ENCODE results near the gene PLEKHG5.

The PLEKHG5 gene

GRCh38 chr1:6519935-6520671 is 28.6 kb upstream of the PLEKHG5 start:
- peak; percentile 95 for DNase-seq (ENCODE audit: low read depth)
- TF ChIP-seq MYC (IDR thresholded peaks at IDR 0.05; ENCODE audit: low read depth, low read length), result 0 out of 2 replicates have a peak, but pooled peaks have one; percentile 4
- TF ChIP-seq, protein P1, sequence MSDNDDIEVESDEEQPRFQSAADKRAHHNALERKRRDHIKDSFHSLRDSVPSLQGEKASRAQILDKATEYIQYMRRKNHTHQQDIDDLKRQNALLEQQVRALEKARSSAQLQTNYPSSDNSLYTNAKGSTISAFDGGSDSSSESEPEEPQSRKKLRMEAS (IDR thresholded peaks at IDR 0.05; ENCODE audit: low read depth, low read length), result peak; percentile 82
- TF ChIP-seq, protein P2, sequence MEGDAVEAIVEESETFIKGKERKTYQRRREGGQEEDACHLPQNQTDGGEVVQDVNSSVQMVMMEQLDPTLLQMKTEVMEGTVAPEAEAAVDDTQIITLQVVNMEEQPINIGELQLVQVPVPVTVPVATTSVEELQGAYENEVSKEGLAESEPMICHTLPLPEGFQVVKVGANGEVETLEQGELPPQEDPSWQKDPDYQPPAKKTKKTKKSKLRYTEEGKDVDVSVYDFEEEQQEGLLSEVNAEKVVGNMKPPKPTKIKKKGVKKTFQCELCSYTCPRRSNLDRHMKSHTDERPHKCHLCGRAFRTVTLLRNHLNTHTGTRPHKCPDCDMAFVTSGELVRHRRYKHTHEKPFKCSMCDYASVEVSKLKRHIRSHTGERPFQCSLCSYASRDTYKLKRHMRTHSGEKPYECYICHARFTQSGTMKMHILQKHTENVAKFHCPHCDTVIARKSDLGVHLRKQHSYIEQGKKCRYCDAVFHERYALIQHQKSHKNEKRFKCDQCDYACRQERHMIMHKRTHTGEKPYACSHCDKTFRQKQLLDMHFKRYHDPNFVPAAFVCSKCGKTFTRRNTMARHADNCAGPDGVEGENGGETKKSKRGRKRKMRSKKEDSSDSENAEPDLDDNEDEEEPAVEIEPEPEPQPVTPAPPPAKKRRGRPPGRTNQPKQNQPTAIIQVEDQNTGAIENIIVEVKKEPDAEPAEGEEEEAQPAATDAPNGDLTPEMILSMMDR (IDR thresholded peaks at IDR 0.05; ENCODE audit: low read depth, low read length), result no peak
- TF ChIP-seq POLR2A (IDR thresholded peaks at IDR 0.05; ENCODE audit: extremely low read depth, insufficient read length), result no peak
- peak overlapping the region; percentile 38 for H3K4me3 ChIP-seq (ENCODE audit: low read depth, low read length)

DNA sequence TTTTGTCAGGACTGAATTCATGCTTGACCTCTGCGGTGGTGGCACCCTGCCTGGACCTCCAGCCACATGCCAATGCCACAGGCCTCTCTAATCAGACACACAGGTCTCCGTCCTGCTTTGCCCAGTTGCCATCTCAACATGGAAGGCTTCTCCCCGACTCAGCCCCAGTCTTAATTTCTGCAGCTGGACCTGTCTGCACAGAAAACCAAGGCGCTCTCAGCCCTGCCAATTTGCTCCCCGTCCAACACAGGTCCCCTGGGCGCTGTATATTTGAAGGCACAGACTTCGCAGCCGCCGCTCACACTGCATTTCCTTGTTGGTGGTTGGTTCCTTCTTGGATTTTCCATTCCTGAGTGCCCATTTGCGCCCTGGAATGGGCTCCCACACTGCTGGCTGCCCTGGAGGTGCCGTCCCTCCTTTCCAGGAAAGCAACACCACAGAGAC is 28.0 kb upstream of the PLEKHG5 start:
- peak overlapping the region; percentile 38 for H3K4me3 ChIP-seq (ENCODE audit: low read depth, low read length)
- DNase-seq (ENCODE audit: low read depth), result peak; percentile 90
- TF ChIP-seq POLR2A (IDR thresholded peaks at IDR 0.05; ENCODE audit: extremely low read depth, insufficient read length), result no peak
- TF ChIP-seq MYC (IDR thresholded peaks at IDR 0.05; ENCODE audit: low read depth, low read length), result 0 out of 2 replicates have a peak, but pooled peaks have one; percentile 7

DNA sequence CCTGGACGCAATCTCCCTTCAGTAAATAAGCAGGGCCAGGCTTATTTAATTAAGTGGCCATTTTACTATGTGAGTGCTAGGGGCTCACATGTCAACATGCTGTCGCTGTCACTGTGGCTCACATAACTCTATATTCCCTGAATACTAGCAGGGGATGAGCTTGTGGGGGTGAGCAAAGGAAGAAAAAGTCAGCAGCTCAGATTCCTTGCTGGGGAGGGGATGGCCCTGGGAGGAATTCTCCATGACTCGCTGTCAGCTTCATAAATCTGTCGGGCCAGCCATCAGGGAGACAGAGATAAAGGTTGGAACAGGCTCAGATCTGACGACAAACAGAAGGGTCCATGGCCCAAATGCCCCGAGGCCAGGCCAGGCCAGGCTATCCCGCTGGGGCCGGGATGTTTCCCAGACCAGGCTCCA is 26.0 kb upstream of the PLEKHG5 start:
- no peak overlapping the region for H3K4me3 ChIP-seq (ENCODE audit: low read depth, low read length)
- no peak for TF ChIP-seq MYC (IDR thresholded peaks at IDR 0.05; ENCODE audit: low read depth, low read length)
- TF ChIP-seq POLR2A (IDR thresholded peaks at IDR 0.05; ENCODE audit: extremely low read depth, insufficient read length), result no peak
- TF ChIP-seq, protein P1 (IDR thresholded peaks at IDR 0.05; ENCODE audit: low read depth, low read length), result no peak
- TF ChIP-seq, protein P2 (IDR thresholded peaks at IDR 0.05; ENCODE audit: low read depth, low read length), result no peak
- DNase-seq (ENCODE audit: low read depth), result no peak

DNA sequence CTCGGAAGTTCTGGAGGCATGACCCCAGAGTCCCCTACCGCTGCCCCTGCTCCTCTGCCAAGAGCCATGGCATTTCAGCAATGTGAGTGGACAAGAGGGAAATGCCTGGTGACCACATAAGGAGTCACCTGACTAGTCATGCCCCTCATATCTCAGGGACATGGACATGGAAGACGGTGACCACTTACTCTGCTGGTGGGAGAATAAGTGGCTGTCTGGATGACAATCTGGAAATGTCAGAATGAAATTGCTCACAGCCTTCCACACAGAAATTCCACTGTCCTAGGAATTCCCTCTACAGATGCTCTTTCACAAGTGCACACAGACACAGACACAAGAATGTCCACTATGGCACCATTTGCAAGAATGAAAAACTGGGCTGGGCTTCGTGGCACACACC is 24.3 kb upstream of the PLEKHG5 start:
- H3K4me3 ChIP-seq (ENCODE audit: low read depth, low read length), result no peak overlapping the region
- no peak for DNase-seq (ENCODE audit: low read depth)
- no peak for TF ChIP-seq MYC (IDR thresholded peaks at IDR 0.05; ENCODE audit: low read depth, low read length)
- TF ChIP-seq, protein P1 (IDR thresholded peaks at IDR 0.05; ENCODE audit: low read depth, low read length), result no peak
- TF ChIP-seq, protein P2 (IDR thresholded peaks at IDR 0.05; ENCODE audit: low read depth, low read length), result no peak
- no peak for TF ChIP-seq POLR2A (IDR thresholded peaks at IDR 0.05; ENCODE audit: extremely low read depth, insufficient read length)

DNA sequence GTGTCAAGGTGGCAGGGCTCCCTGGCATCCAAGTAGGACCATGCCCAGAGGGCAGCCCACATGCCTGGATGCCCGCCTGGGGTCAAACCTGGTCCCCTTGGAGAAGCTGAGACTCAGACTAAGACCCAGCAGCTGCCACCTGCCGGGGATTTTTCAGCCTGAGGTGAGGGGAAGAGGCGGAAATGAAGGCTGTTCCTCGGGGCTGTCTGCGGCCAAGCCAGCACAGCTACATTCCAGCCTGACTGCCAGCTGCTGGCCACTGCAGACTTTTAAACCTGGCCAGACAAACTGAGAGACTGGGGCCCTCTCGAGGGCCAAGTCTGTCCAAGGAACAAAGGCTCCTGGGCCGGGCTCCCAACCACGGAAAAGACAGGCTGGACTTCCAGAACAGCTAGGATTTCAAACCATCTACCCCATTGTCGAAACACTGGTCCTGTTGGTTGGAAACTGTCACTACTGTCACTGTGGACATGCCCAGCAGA is 21.9 kb upstream of the PLEKHG5 start:
- no peak for DNase-seq (ENCODE audit: low read depth)
- TF ChIP-seq, protein P2 (IDR thresholded peaks at IDR 0.05; ENCODE audit: low read depth, low read length), result no peak
- TF ChIP-seq, protein P1 (IDR thresholded peaks at IDR 0.05; ENCODE audit: low read depth, low read length), result no peak
- no peak for TF ChIP-seq POLR2A (IDR thresholded peaks at IDR 0.05; ENCODE audit: extremely low read depth, insufficient read length)
- TF ChIP-seq MYC (IDR thresholded peaks at IDR 0.05; ENCODE audit: low read depth, low read length), result no peak
- H3K4me3 ChIP-seq (ENCODE audit: low read depth, low read length), result no peak overlapping the region

DNA sequence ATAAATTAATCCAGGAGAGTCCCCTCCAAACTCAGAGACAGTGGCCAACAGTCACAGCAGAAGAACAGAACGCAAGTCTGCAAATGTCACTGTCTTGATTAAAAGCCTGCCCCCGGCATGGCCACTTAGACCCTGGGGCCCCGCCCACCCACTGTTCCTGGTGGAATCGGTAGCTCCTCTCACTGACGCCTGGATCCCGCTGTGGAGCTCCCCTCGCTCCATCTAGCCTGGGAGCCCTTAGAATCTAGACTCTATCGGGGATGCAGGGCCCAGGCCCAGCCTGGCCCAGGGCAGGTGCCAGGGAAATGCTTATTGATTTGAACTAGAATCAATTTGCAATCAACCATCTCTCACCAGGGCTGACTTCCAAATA is 21.4 kb upstream of the PLEKHG5 start:
- DNase-seq (ENCODE audit: low read depth), result no peak
- TF ChIP-seq, protein P2 (IDR thresholded peaks at IDR 0.05; ENCODE audit: low read depth, low read length), result no peak
- no peak overlapping the region for H3K4me3 ChIP-seq (ENCODE audit: low read depth, low read length)

Measured in NB4 (cell line).